ENCODE data around the gene CFAP410.

GRCh38 chr21:44334329-44335030 lies 4.7 kb downstream of the CFAP410 start:
- TF ChIP-seq CTCF (IDR thresholded peaks at IDR 0.05) (no peak), EZH2 (IDR thresholded peaks at IDR 0.05; ENCODE audit: borderline replicate concordance, insufficient read depth, low read depth, low read length, poor library complexity, severe bottlenecking) (no peak)

Data from B cell (primary cell).